Type B pancreatic cell (in vitro differentiated cells): ENCODE data around the gene HAUS3. TPM values are rescaled to one million over a fixed set of nuclear protein-coding genes. Genes with fewer than 3 reads are reported as not detected.
"Not testable (repeated sequence)": the region's sequence is repeated elsewhere in the genome, so short reads cannot be mapped to it uniquely, and the experiment has no call there.

Experiments used
- DNase-seq: peaks from one replicate; pipeline ENCODE4 v3.0.0; 2021; ENCODE audit warnings: mixed read lengths; ENCODE audit not compliant: unreplicated experiment; ENCODE audit errors: extremely low spot score
- H3K27ac Mint-ChIP-seq: 2 replicates; pipeline ENCODE4 v1.8.0; 2021; ENCODE audit warnings: mild to moderate bottlenecking, mixed read lengths
- H3K27me3 Mint-ChIP-seq: 2 replicates; pipeline ENCODE4 v1.8.0; 2021; ENCODE audit warnings: mixed read lengths
- H3K36me3 Mint-ChIP-seq: 2 replicates; pipeline ENCODE4 v1.8.0; 2021; ENCODE audit warnings: mixed read lengths
- H3K4me1 Mint-ChIP-seq: one replicate; pipeline ENCODE4 v1.8.0; 2021; ENCODE audit warnings: mixed read lengths; ENCODE audit not compliant: unreplicated experiment
- H3K4me3 Mint-ChIP-seq: 2 replicates; pipeline ENCODE4 v1.8.0; 2021; ENCODE audit warnings: mild to moderate bottlenecking, mixed read lengths
- H3K9me3 Mint-ChIP-seq: 2 replicates; pipeline ENCODE4 v1.8.0; 2021; ENCODE audit warnings: mixed read lengths
- CTCF ChIP-seq: fragments of 200-600 bp; sonication (generic); conservative IDR thresholded peaks from 2 replicates; pipeline ENCODE4 v1.5.0; 2021; ENCODE audit warnings: antibody characterized with exemption, mild to moderate bottlenecking
- total RNA-seq: library from RNA; stranded (reverse); gene quantifications from 2 replicates; pipeline ENCODE4 v1.2.1, GENCODE V29; 2021; ENCODE audit warnings: low replicate concordance

HAUS3 gene
- total RNA-seq, 1 donor from 2014 or later = 19.7 TPM

- H3K9me3 Mint-ChIP-seq = no peaks in the 10 kb centered on the region
- DNase-seq = no peak
- TF ChIP-seq CTCF = no peak
- H3K4me3 Mint-ChIP-seq = no peak overlapping the region
- peaks cover 3% of the 10 kb centered on the region for H3K27me3 Mint-ChIP-seq
- H3K36me3 Mint-ChIP-seq = no peaks in the 10 kb centered on the region
- H3K4me1 Mint-ChIP-seq = peaks cover 3% of the 10 kb centered on the region
- H3K27ac Mint-ChIP-seq = no peak overlapping the region
Observed at GRCh38 chr4:2276581-2277325, 34.8 kb upstream of the HAUS3 start.

GRCh38 chr4:2275546-2276251 is 33.8 kb upstream of the HAUS3 start:
- Mint-ChIP-seq H3K4me3 (no peak overlapping the region), H3K9me3 (no peaks in the 10 kb centered on the region), H3K27ac (no peak overlapping the region), H3K4me1 (peaks cover 3% of the 10 kb centered on the region), H3K36me3 (no peaks in the 10 kb centered on the region), H3K27me3 (no peaks in the 10 kb centered on the region)
- TF ChIP-seq CTCF = no peak
- no peak for DNase-seq

- H3K4me1 Mint-ChIP-seq, H3K27me3 Mint-ChIP-seq, H3K9me3 Mint-ChIP-seq, H3K27ac Mint-ChIP-seq, H3K4me3 Mint-ChIP-seq, H3K36me3 Mint-ChIP-seq, DNase-seq: not testable (repeated sequence)
Observed at GRCh38 chr4:2275044-2275397, 33.1 kb upstream of the HAUS3 start.

- peaks cover 3% of the 10 kb centered on the region for H3K4me1 Mint-ChIP-seq
- no peaks in the 10 kb centered on the region for H3K27me3 Mint-ChIP-seq
- H3K4me3 Mint-ChIP-seq = no peak overlapping the region
Observed at GRCh38 chr4:2274320-2275043, 32.6 kb upstream of the HAUS3 start.

GRCh38 chr4:2273657-2274319 is 31.9 kb upstream of the HAUS3 start:
- no peak overlapping the region for H3K4me3 Mint-ChIP-seq
- H3K4me1 Mint-ChIP-seq = peaks cover 3% of the 10 kb centered on the region
- DNase-seq = no peak
- H3K9me3 Mint-ChIP-seq = no peaks in the 10 kb centered on the region
- TF ChIP-seq CTCF = no peak
- H3K27me3 Mint-ChIP-seq = no peaks in the 10 kb centered on the region
- H3K36me3 Mint-ChIP-seq = no peaks in the 10 kb centered on the region
- H3K27ac Mint-ChIP-seq = no peak overlapping the region

More at GRCh38 chr4:2274320-2275043, 32.6 kb upstream of the HAUS3 start:
- DNase-seq = no peak
- H3K27ac Mint-ChIP-seq = no peak overlapping the region
- no peaks in the 10 kb centered on the region for H3K36me3 Mint-ChIP-seq
- H3K9me3 Mint-ChIP-seq = no peaks in the 10 kb centered on the region
- no peak for TF ChIP-seq CTCF
